Glutamatergic neuron (in vitro differentiated cells): Measurements from ENCODE around the gene NFYB. TPM values are rescaled to one million over a fixed set of nuclear protein-coding genes. Genes with fewer than 3 reads are reported as not detected.

Source experiments
- DNase-seq: peaks from one replicate; pipeline ENCODE4 v3.0.0; 2022
- H3K27ac Mint-ChIP-seq: one replicate; pipeline ENCODE4 v1.8.0; 2020; ENCODE audit warnings: mild to moderate bottlenecking, mixed read lengths, inconsistent platforms; ENCODE audit not compliant: unreplicated experiment
- H3K27me3 Mint-ChIP-seq: one replicate; pipeline ENCODE4 v1.8.0; 2020; ENCODE audit warnings: mild to moderate bottlenecking, moderate library complexity, mixed read lengths, inconsistent platforms; ENCODE audit not compliant: unreplicated experiment
- H3K36me3 Mint-ChIP-seq: one replicate; pipeline ENCODE4 v1.8.0; 2020; ENCODE audit warnings: mild to moderate bottlenecking, mixed read lengths, inconsistent platforms; ENCODE audit not compliant: unreplicated experiment
- H3K4me1 Mint-ChIP-seq: one replicate; pipeline ENCODE4 v1.8.0; 2020; ENCODE audit warnings: mild to moderate bottlenecking, low read depth, mixed read lengths, inconsistent platforms; ENCODE audit not compliant: unreplicated experiment
- H3K4me3 Mint-ChIP-seq: one replicate; pipeline ENCODE4 v1.8.0; 2020; ENCODE audit warnings: mild to moderate bottlenecking, mixed read lengths, inconsistent platforms; ENCODE audit not compliant: unreplicated experiment
- H3K9me3 Mint-ChIP-seq: one replicate; pipeline ENCODE4 v1.8.0; 2020; ENCODE audit warnings: mild to moderate bottlenecking, moderate library complexity, mixed read lengths, inconsistent platforms; ENCODE audit not compliant: unreplicated experiment
- CTCF ChIP-seq: fragments of 200-600 bp; sonication (generic); IDR thresholded peaks from one replicate; pipeline ENCODE4 v1.5.0; 2021; ENCODE audit not compliant: partially characterized antibody, unreplicated experiment
- total RNA-seq: library from RNA; stranded (reverse); fragmentation: NEBNext Ultra II Directional; extraction: Animal tissue kit (Norgen Biotek cat#: 25700); gene quantifications from one replicate; pipeline ENCODE4 v1.2.1, GENCODE V29; 2021; ENCODE audit not compliant: unreplicated experiment

The NFYB gene
- total RNA-seq, 1 donor from 2014 or later, result 17.1 TPM

GRCh38 chr12:104133866-104134265 lies 4.1 kb downstream of the NFYB start:
- Mint-ChIP-seq H3K27me3 (peaks cover 2% of the 10 kb centered on the region), H3K27ac (no peak overlapping the region), H3K9me3 (peaks cover 2% of the 10 kb centered on the region), H3K36me3 (no peaks in the 10 kb centered on the region), H3K4me1 (peaks cover 20% of the 10 kb centered on the region), H3K4me3 (no peak overlapping the region)
- no peak for TF ChIP-seq CTCF
- DNase-seq, result no peak

DNA sequence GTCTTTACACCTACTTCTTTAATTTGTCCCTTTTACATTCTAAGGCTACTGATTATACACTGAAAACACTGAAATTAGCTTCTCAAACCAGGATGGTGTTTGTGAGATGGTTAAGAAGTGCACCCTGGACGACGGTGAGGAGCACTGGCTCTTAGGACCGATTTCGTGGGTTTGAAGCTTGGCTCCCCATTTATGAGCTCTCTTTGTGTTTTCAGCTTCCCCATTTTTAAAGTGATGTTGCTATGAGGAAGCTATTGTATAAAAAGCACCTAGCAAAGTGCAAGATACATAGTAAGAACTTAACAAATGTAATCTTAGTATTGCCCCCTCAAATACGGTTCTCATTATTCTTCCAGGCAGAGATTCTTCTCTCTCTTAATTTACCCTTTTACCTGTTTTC lies 4.7 kb downstream of the NFYB start:
- H3K36me3 Mint-ChIP-seq, result no peaks in the 10 kb centered on the region

DNA sequence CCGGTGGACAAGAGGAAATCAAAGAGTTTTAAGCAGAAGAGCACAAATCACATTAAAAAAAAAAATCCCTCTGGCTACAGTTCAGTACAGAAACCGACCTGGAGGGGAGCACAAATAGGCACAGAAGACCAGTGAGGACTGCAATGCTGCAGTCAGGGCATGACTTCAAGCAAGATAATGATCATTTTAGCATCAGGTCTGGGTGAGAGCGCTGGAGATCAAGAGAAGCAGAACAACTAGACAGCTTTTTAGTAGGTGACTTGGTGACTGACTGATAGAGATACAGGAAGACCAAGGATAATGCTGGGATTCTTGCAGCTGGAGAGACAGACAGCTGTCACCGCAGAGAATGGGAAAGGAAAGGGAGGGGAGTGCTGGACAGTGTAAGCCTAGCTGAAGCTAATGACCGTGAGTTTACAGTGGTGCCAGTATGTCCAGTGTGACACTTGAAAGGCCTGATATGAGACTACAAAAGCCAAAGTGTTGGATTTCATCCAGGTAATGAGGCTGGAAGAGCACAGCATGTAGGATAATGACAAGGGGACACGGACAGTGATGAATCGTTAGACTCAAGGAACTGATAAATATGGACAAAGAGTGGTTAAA lies 5.6 kb downstream of the NFYB start:
- TF ChIP-seq CTCF, result no peak
- peak overlapping the region; percentile 17 for H3K4me3 Mint-ChIP-seq

More for the DNA sequence above, 4.7 kb downstream of the NFYB start:
- Mint-ChIP-seq H3K4me3 (no peak overlapping the region), H3K4me1 (peaks cover 18% of the 10 kb centered on the region), H3K27ac (no peak overlapping the region), H3K9me3 (peaks cover 2% of the 10 kb centered on the region), H3K27me3 (no peaks in the 10 kb centered on the region)
- no peak for TF ChIP-seq CTCF
- no peak for DNase-seq

DNA sequence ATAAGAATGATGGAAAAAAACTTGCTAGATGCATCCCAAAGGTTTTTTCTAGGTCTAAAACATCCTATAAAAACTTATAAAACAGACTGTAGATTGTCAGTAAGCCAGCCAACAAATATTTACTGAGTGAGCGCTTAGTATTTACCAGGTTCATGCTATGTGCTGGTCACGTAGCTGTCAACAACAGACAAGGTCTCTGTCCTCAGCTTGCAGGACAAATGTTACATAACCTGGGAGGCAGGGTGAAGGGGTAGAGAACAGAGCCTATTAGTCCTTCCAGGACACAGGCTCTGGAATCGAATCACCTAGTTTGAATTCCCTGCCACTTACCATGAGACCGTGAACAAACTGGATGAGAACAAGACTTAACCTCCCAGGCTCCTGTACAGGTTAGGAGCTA lies 6.4 kb downstream of the NFYB start:
- TF ChIP-seq CTCF, result no peak
- peaks cover 2% of the 10 kb centered on the region for H3K9me3 Mint-ChIP-seq
- peaks cover 16% of the 10 kb centered on the region for H3K4me1 Mint-ChIP-seq
- no peak overlapping the region for H3K4me3 Mint-ChIP-seq
- H3K27ac Mint-ChIP-seq, result no peak overlapping the region
- H3K27me3 Mint-ChIP-seq, result no peaks in the 10 kb centered on the region
- DNase-seq, result no peak
- no peaks in the 10 kb centered on the region for H3K36me3 Mint-ChIP-seq

More for the DNA sequence above, 5.6 kb downstream of the NFYB start:
- Mint-ChIP-seq H3K27ac (no peak overlapping the region), H3K36me3 (no peaks in the 10 kb centered on the region), H3K9me3 (peaks cover 2% of the 10 kb centered on the region), H3K4me1 (peaks cover 18% of the 10 kb centered on the region), H3K27me3 (no peaks in the 10 kb centered on the region)
- no peak for DNase-seq

DNA sequence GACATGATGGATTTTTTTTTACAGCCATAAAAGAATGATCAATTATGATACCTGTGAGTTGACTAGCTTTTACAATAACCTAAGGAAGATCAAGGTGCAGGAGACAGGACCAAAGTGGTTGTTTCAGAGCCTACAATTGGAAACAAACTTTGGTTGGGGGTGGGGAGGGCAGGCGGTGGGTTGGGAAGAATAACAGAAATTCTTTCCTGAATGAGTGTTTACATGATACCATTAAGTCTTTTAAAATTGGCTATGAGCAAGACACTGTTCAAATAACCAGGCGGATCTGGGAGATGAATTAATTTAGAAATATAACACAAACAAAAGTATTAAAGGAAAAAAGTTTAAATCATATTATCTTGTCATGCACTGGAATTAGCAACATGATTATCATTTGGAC lies 7.2 kb downstream of the NFYB start:
- Mint-ChIP-seq H3K27ac (no peak overlapping the region), H3K27me3 (no peaks in the 10 kb centered on the region), H3K4me1 (peaks cover 10% of the 10 kb centered on the region), H3K36me3 (no peaks in the 10 kb centered on the region), H3K4me3 (no peak overlapping the region), H3K9me3 (peaks cover 2% of the 10 kb centered on the region)
- DNase-seq, result no peak
- no peak for TF ChIP-seq CTCF
